SK-N-SH (cell line): ENCODE measurements around the gene IL12A.

Experiments
- EZH2phosphoT487 ChIP-seq: fragments of 200-600 bp; sonication (generic); IDR thresholded peaks from 2 replicates; pipeline ENCODE4 v1.6.1; 2017; ENCODE audit warnings: low read depth, mixed run types, mild to moderate bottlenecking, antibody characterized with exemption, moderate library complexity, borderline replicate concordance
- MXI1 ChIP-seq: IDR thresholded peaks from 2 replicates; pipeline ENCODE4 v1.6.1; 2012; ENCODE audit warnings: mild to moderate bottlenecking, low read depth, low read length, improper control_type of control experiment
- RXRA ChIP-seq: IDR thresholded peaks from 2 replicates; pipeline ENCODE4 v1.4.0; 2012; ENCODE audit warnings: low read depth, mild to moderate bottlenecking, borderline replicate concordance

DNA sequence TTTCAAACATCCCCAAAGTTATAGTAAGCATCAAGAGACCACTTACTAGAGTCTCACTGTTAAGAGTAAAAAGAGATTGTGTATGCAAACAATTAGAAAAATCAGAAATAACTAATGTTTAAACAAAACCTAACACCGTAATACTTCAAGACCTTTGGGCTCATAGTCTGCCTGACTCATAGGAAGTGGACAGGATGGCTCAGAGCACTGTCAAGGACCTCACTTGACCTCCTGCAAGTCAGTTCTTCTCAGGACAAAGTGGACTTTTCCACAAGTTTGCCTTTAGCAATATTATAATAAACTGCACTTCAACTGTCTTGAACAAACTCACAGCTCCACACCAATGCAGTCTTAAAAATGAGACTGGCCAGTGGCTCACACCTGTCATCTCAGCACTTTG, 34.8 kb downstream of the IL12A start:
- TF ChIP-seq EZH2phosphoT487 (no peak), MXI1 (no peak), RXRA (no peak; the same call in 1 of the 2 replicates)
